Endothelial cell (in vitro differentiated cells): ENCODE data around the gene CARD8. TPM values are rescaled to one million over a fixed set of nuclear protein-coding genes. Genes with fewer than 3 reads are reported as not detected.
A peak's percentile ranks its signal among the peaks of the same experiment; 100 is the strongest.
"Not testable (repeated sequence)": the region's sequence is repeated elsewhere in the genome, so short reads cannot be mapped to it uniquely, and the experiment has no call there.

Experiments
- DNase-seq: peaks from one replicate; pipeline ENCODE4 v3.0.0; 2021; ENCODE audit warnings: low spot score
- H3K27ac Mint-ChIP-seq: one replicate; pipeline ENCODE4 v1.8.0; 2021; ENCODE audit warnings: mixed read lengths, inconsistent platforms; ENCODE audit not compliant: unreplicated experiment
- H3K27me3 Mint-ChIP-seq: one replicate; pipeline ENCODE4 v1.8.0; 2021; ENCODE audit warnings: mild to moderate bottlenecking, moderate library complexity, mixed read lengths, inconsistent platforms; ENCODE audit not compliant: unreplicated experiment
- H3K36me3 Mint-ChIP-seq: one replicate; pipeline ENCODE4 v1.8.0; 2021; ENCODE audit warnings: mild to moderate bottlenecking, low read depth, mixed read lengths, inconsistent platforms; ENCODE audit not compliant: unreplicated experiment
- H3K4me1 Mint-ChIP-seq: one replicate; pipeline ENCODE4 v1.8.0; 2021; ENCODE audit warnings: mild to moderate bottlenecking, mixed read lengths, inconsistent platforms; ENCODE audit not compliant: unreplicated experiment
- H3K4me3 Mint-ChIP-seq: one replicate; pipeline ENCODE4 v1.8.0; 2021; ENCODE audit warnings: mild to moderate bottlenecking, mixed read lengths, inconsistent platforms; ENCODE audit not compliant: unreplicated experiment
- H3K9me3 Mint-ChIP-seq: one replicate; pipeline ENCODE4 v1.8.0; 2021; ENCODE audit warnings: mixed read lengths, inconsistent platforms; ENCODE audit not compliant: unreplicated experiment
- CTCF ChIP-seq: fragments of 200-600 bp; sonication (generic); IDR thresholded peaks from one replicate; pipeline ENCODE4 v1.5.0; 2021; ENCODE audit warnings: antibody characterized with exemption; ENCODE audit not compliant: unreplicated experiment
- total RNA-seq: library from RNA; stranded (reverse); fragmentation: NEBNext Ultra II Directional; extraction: Animal tissue kit (Norgen Biotek cat#: 25700); gene quantifications from one replicate; pipeline ENCODE4 v1.2.1, GENCODE V29; 2021; ENCODE audit not compliant: unreplicated experiment

CARD8 gene
- total RNA-seq, 1 donor from 2014 or later = 210 TPM

- Mint-ChIP-seq H3K36me3 (peaks cover 56% of the 10 kb centered on the region), H3K27me3 (peaks cover 2% of the 10 kb centered on the region), H3K27ac (no peak overlapping the region), H3K4me1 (peaks cover 10% of the 10 kb centered on the region), H3K9me3 (no peaks in the 10 kb centered on the region), H3K4me3 (peak overlapping the region; percentile 25)
- DNase-seq = no peak
- TF ChIP-seq CTCF = no peak
Observed at GRCh38 chr19:48237057-48237456, 18.7 kb downstream of the CARD8 start.

- peak overlapping the region; percentile 82 for H3K4me3 Mint-ChIP-seq
- DNase-seq = no peak
- H3K9me3 Mint-ChIP-seq = no peaks in the 10 kb centered on the region
- H3K4me1 Mint-ChIP-seq = no peaks in the 10 kb centered on the region
- H3K36me3 Mint-ChIP-seq = peaks cover 68% of the 10 kb centered on the region
- no peak overlapping the region for H3K27ac Mint-ChIP-seq
- no peaks in the 10 kb centered on the region for H3K27me3 Mint-ChIP-seq
- TF ChIP-seq CTCF = no peak
Observed at GRCh38 chr19:48230555-48231129, 25.1 kb downstream of the CARD8 start.

GRCh38 chr19:48221628-48222027 lies 34.1 kb downstream of the CARD8 start:
- Mint-ChIP-seq H3K9me3 (no peaks in the 10 kb centered on the region), H3K4me3 (peak overlapping the region; percentile 24), H3K27ac (no peak overlapping the region), H3K27me3 (no peaks in the 10 kb centered on the region), H3K4me1 (peaks cover 8% of the 10 kb centered on the region), H3K36me3 (peaks cover 38% of the 10 kb centered on the region)
- DNase-seq = no peak
- TF ChIP-seq CTCF = no peak

GRCh38 chr19:48220784-48221183 lies 34.9 kb downstream of the CARD8 start:
- not testable (repeated sequence) for H3K4me3 Mint-ChIP-seq

GRCh38 chr19:48218997-48219396 lies 36.7 kb downstream of the CARD8 start:
- Mint-ChIP-seq H3K4me3 (no peak overlapping the region), H3K27ac (peak overlapping the region; percentile 24), H3K4me1 (peaks cover 8% of the 10 kb centered on the region), H3K27me3 (no peaks in the 10 kb centered on the region), H3K36me3 (peaks cover 44% of the 10 kb centered on the region), H3K9me3 (no peaks in the 10 kb centered on the region)
- TF ChIP-seq CTCF = no peak
- DNase-seq = no peak

More at GRCh38 chr19:48220784-48221183, 34.9 kb downstream of the CARD8 start:
- H3K27ac Mint-ChIP-seq, DNase-seq, H3K4me1 Mint-ChIP-seq, H3K9me3 Mint-ChIP-seq, H3K27me3 Mint-ChIP-seq: not testable (repeated sequence)
- H3K36me3 Mint-ChIP-seq = peaks cover 43% of the 10 kb centered on the region
